CD4-positive, alpha-beta T cell (primary cell): ENCODE measurements around the gene ATL3. TPM values are rescaled to one million over a fixed set of nuclear protein-coding genes. Genes with fewer than 3 reads are reported as not detected.

Experiments
- ATAC-seq: fragments of 200-7000 bp; cut with Tn5 transposase; one replicate; pipeline ENCODE4 v1.10.0; 2022; ENCODE audit warnings: mild to moderate bottlenecking; ENCODE audit not compliant: poor library complexity
- CTCF ChIA-PET: fragments of 350-600 bp; sonication (Branson Sonifier 250); formaldehyde crosslinking; loops from one replicate; lab custom pipeline; 2021; ENCODE audit warnings: antibody characterized with exemption, inconsistent platforms; lab: Charles Lee
- POLR2A ChIA-PET: fragments of 350-600 bp; sonication (Branson Sonifier 250); formaldehyde crosslinking; loops from one replicate; lab custom pipeline; 2021; ENCODE audit warnings: antibody characterized with exemption, inconsistent platforms; lab: Charles Lee
- DNase-seq, 14 experiments: peaks; one replicate each; pipeline ENCODE4 v3.0.0-alpha.2; 2013 to 2020; ENCODE audit warnings: mixed read lengths in 2 of 14
- H3K27ac ChIP-seq, 2 donors: one replicate each; pipeline versions ENCODE4 v1.5.1 to v1.7.0; 2013; ENCODE audit warnings: low read length in 2 of 2, low read depth in 1 of 2, mild to moderate bottlenecking in 1 of 2
- H3K27me3 ChIP-seq, 2 experiments: 1 replicate in 1 of 2; 2 replicates in 1 of 2; pipeline versions ENCODE4 v1.6.1 to v1.7.0; 2013; ENCODE audit warnings: low read length in 2 of 2, control low read depth in 1 of 2, mild to moderate bottlenecking in 1 of 2, moderate library complexity in 1 of 2; ENCODE audit not compliant: insufficient read depth in 2 of 2, control insufficient read depth in 1 of 2
- H3K36me3 ChIP-seq: one replicate; pipeline ENCODE4 v1.6.1; 2013; ENCODE audit warnings: low read length, control low read depth; ENCODE audit not compliant: insufficient read depth
- H3K4me1 ChIP-seq: one replicate; pipeline ENCODE4 v1.6.1; 2013; ENCODE audit warnings: low read length, control low read depth; ENCODE audit not compliant: insufficient read depth
- H3K4me3 ChIP-seq: one replicate; pipeline ENCODE4 v1.5.1; 2013; ENCODE audit warnings: mild to moderate bottlenecking, low read length, moderate library complexity
- H3K9me3 ChIP-seq, 2 experiments: 1 replicate in 1 of 2; 2 replicates in 1 of 2; pipeline versions ENCODE4 v1.6.1 to v1.7.0; 2013; ENCODE audit warnings: low read length in 2 of 2, mild to moderate bottlenecking in 2 of 2, control low read depth in 1 of 2, moderate library complexity in 1 of 2; ENCODE audit not compliant: control insufficient read depth in 1 of 2, insufficient read depth in 1 of 2
- H3K27ac Mint-ChIP-seq: one replicate; pipeline ENCODE4 v1.8.0; 2020; ENCODE audit warnings: mixed read lengths
- H3K27me3 Mint-ChIP-seq: one replicate; pipeline ENCODE4 v1.8.0; 2021; ENCODE audit warnings: mixed read lengths
- H3K36me3 Mint-ChIP-seq: one replicate; pipeline ENCODE4 v1.8.0; 2021; ENCODE audit warnings: low read depth, mixed read lengths
- H3K4me1 Mint-ChIP-seq: one replicate; pipeline ENCODE4 v1.8.0; 2021; ENCODE audit warnings: low read depth, mixed read lengths
- H3K4me3 Mint-ChIP-seq: one replicate; pipeline ENCODE4 v1.8.0; 2020; ENCODE audit warnings: mild to moderate bottlenecking, mixed read lengths
- H3K9me3 Mint-ChIP-seq: one replicate; pipeline ENCODE4 v1.8.0; 2020; ENCODE audit warnings: mixed read lengths
- CTCF ChIP-seq: fragments of 200-600 bp; IDR thresholded peaks from one replicate; pipeline ENCODE4 v1.8.0; 2022; ENCODE audit warnings: antibody characterized with exemption, mild to moderate bottlenecking
- intact Hi-C, 2 experiments: fragments of 100-400 bp; cut with DNase I in 1 of 2; cut with micrococcal nuclease in 1 of 2; formaldehyde crosslinking; loops; one replicate each; pipeline versions ENCODE4 v1.15.1 to v1.9.0; 2023 to 2025; cut with DNase I, micrococcal nuclease
- total RNA-seq, 174 experiments: library from RNA in 2 of 174; stranded (reverse) in 2 of 174; gene quantifications; one replicate each; pipeline ENCODE4 v1.2.3 and lab custom pipeline; 2021 to 2026

ATL3 gene
- total RNA-seq, 2 experiments from 2014 or later, result 14.5 to 16.5 TPM

- ATAC-seq (peak; percentile 90), DNase-seq (peak; percentile 94 to 100 (median 98))
- H3K9me3 ChIP-seq, result no peaks in the 10 kb centered on the region
- CTCF ChIA-PET, result interaction anchor here (1.1 to 3.2 kb wide), 4 partner anchors 11 to 86 kb away, joined by 3 to 33 read pairs (median 4); partner anchors contain the start of gene ATL3
- intact Hi-C loops, result loop anchor here (1.0 to 5.0 kb wide), 3 partner anchors 10 to 256 kb away; partner anchors contain the start of genes ATL3 (in 2 of the 2) and NAA40 (in 1 of the 2)
- H3K4me3 ChIP-seq, result peak within 1 kb of the TSS; percentile 94
- Mint-ChIP-seq H3K4me1 (peaks cover 31% of the 10 kb centered on the region), H3K36me3 (peaks cover 4% of the 10 kb centered on the region), H3K27ac (peak within 1 kb of the TSS; percentile 59), H3K9me3 (no peaks in the 10 kb centered on the region), H3K4me3 (peak within 1 kb of the TSS; percentile 85), H3K27me3 (no peaks in the 10 kb centered on the region)
- no peaks in the 10 kb centered on the region for H3K27me3 ChIP-seq
- peak within 1 kb of the TSS; percentile 62 to 92 for H3K27ac ChIP-seq
- POLR2A ChIA-PET, result interaction anchor here (0.6 to 2.6 kb wide), 11 partner anchors 10 to 840 kb away, joined by 3 to 44 read pairs (median 4); partner anchors contain the start of genes ATL3, PLAAT4, PLAAT5 and SLC3A2
- H3K4me1 ChIP-seq, result peaks cover 18% of the 10 kb centered on the region
- no peaks in the 10 kb centered on the region for H3K36me3 ChIP-seq
- no peak for TF ChIP-seq CTCF
Measured at GRCh38 chr11:63681321-63682065, 10.3 kb upstream of the ATL3 start, which contains the start of gene RTN3. TSS of gene RTN3 (plus strand) at chr11:63681500. CDS start at chr11:63681637, 137 bp downstream.

GRCh38 chr11:63680834-63681320, 9.7 kb upstream of the ATL3 start:
- no peaks in the 10 kb centered on the region for H3K27me3 Mint-ChIP-seq
- no peak for ATAC-seq

More at GRCh38 chr11:63680834-63681320, 9.7 kb upstream of the ATL3 start:
- Histone ChIP-seq H3K27me3 (no peaks in the 10 kb centered on the region), H3K4me1 (peaks cover 18% of the 10 kb centered on the region), H3K4me3 (peak overlapping the region; percentile 94), H3K9me3 (no peaks in the 10 kb centered on the region), H3K27ac (no peak overlapping the region), H3K36me3 (no peaks in the 10 kb centered on the region)
- ChIA-PET CTCF (interaction anchor here (1.8 to 3.2 kb wide), 3 partner anchors 10 to 59 kb away, joined by 3 to 33 read pairs (median 5); partner anchors contain the start of gene ATL3), POLR2A (interaction anchor here (0.7 to 2.6 kb wide), 5 partner anchors 9 to 840 kb away, joined by 3 to 44 read pairs (median 4); partner anchors contain the start of genes ATL3 and ZFTA)
- intact Hi-C loops, result loop anchor here (1.0 to 5.0 kb wide), 3 partner anchors 10 to 256 kb away; partner anchors contain the start of genes ATL3 (in 2 of the 2) and NAA40 (in 1 of the 2)
- Mint-ChIP-seq H3K9me3 (no peaks in the 10 kb centered on the region), H3K4me3 (peak overlapping the region; percentile 85), H3K36me3 (peaks cover 4% of the 10 kb centered on the region), H3K4me1 (peaks cover 31% of the 10 kb centered on the region), H3K27ac (peak overlapping the region; percentile 59)
- DNase-seq, result peak in 1 of 14 experiments; percentile 6
- TF ChIP-seq CTCF, result no peak
